Middle frontal gyrus (tissue), 1 donor: ENCODE measurements around the gene HLA-DMA.

ENCODE experiments used
- DNase-seq: peaks from one replicate; pipeline ENCODE4 v3.0.0-alpha.2; 2015; ENCODE audit warnings: low spot score; ENCODE audit errors: extremely low spot score

The HLA-DMA gene

DNA sequence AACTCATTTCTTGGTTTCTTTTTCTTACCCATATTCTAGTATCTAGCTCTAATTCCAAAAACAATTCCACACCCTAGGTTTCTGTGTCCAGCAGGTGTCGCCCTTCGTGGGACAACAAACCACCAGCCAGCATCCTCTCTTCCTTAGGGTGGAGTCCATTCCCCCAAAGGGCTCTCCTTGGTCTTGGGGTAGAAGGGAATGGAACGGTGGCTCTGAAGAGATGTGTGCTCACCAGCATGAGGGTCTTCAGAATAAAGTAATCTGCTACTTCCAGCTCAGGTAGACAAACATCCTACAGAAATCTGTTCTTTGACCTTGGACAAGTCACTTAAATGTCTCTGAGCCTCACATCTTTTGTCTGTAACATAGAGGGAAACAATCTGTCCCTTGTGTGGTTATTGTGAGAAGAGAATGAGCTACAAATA lies 19.2 kb downstream of the HLA-DMA start:
- DNase-seq, result no peak

DNA sequence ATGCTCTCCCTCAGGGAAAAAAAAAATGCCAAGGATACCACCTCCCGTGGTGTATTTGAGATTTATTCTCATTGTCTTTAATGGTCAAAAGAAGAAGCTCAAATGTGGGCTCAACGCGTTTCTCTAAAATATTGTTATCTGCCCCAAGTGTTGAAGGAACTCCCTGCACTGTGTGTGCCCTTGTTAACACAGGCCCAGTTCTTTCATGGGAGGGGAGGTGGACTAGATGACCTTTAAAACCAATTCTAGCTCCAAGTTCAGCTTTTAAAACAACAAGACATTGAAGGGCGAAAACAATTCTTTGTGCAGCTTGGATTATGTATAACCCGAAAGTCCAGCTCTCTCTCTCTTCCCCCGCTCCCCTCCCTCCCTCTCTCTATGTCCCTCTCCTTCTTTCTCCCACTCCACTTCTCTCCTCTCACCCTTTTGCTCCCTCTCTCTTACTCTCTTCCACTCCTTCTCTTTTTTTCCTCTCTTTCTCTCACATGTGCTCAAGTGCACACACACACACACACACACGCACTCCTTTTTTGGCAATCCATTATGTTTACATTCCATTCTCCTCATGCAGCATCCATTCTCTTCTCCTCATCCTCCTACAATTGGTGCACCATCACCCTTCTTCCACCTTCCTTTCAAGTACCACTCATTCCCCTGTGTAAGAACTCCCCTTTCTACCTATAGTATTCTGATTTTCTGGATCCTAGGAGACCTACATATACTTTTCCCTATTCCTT lies 20.6 kb downstream of the HLA-DMA start:
- DNase-seq, result no peak

DNA sequence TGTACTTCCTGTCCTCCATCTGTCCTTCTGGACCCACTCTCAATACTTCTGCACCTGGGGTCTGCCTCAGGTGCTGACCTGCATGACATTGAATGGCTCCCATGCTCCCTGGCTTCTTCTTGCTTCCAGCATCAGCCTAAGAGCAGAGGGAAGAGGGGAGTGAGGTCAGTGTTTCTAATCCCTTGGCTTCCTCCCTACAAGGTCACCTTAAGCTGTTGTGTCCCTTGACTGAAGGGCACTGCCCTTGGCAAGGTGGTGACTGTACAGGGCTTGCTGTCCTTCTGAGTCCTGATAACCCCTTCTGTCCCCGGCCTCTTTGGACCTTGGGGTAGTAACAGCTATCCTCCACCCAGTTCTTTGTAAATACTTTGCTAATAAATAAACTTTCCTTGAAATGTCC lies 21.7 kb downstream of the HLA-DMA start:
- DNase-seq, result no peak

DNA sequence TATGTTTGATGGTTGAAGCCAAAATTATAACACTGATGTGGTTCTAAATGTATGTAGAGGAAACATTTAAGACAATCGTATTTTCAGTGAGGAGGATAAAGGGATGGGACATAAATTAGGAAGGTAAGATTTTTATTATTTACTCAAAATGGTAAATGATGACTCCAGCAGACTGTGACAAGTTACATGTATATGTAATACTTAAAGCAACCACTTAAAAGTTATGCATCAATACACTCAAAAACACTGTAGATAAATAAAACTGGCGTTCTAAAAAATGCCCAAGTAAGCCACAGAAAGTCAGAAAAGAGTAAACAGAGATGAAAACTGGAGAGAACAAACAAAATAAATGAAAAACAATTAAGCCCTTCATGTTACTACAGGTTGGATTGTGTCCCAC lies 30.8 kb downstream of the HLA-DMA start:
- no peak for DNase-seq

GRCh38 chr6:32920715-32921114 lies 32.2 kb downstream of the HLA-DMA start:
- DNase-seq, result no peak

- DNase-seq, result no peak
Measured at GRCh38 chr6:32912951-32913350, 39.9 kb downstream of the HLA-DMA start.

GRCh38 chr6:32908897-32909296 lies 44.0 kb downstream of the HLA-DMA start:
- DNase-seq, result no peak

DNA sequence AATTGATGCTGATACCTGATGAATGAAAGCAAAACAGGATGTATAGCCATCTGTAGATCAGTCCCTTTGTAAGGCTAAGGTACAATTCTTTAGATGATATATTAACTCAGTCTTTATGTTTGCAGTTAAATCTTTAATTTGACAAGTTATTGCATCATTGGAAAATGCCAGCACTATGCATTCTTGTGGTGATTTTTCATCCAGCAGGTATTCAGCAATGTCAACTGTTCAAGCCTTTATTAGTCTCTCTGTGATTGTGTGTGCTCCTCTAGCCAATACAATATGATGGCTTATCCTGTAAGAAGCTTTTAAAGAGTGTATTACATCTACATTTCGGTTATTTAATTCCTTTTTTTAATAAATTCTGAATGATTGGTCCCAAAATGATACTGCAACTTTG lies 46.4 kb downstream of the HLA-DMA start:
- DNase-seq, result no peak

DNA sequence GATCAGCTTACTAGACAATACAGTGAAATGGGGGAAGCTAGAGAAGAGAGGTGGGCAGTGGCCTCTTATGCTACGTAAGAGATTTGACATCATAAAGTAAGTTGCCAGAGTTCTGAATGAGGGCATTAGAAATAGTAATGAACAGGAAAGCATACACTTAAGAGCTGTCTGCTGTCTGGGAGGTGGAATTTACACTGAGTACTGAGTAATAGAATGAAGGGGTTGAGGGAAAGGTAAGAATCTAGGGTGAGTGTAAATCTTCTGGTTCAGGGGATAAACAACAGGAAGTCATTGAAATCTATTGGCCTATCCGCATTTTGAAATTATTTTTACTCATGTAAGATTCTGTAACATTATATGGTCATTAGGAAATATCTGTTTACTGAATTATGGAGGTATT lies 47.8 kb downstream of the HLA-DMA start:
- no peak for DNase-seq

DNA sequence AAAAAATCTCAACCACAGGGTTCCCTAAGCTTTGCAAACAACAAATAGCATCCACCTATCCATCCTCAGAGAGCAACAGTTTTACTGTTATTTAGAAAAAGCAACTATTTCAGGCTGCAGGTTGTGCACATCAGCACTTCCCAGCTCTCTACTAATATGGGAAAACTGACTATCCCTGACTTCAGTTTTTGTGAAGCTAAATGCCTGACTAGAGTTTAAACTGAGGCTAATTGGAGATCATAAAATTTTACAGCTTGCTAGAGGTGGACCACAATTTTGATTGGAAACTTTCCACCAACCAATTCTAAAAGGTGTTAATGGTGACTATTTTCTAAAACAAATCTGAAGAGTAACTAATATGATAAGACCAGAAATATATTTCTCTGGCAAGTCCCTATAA lies 48.9 kb downstream of the HLA-DMA start:
- DNase-seq, result no peak
